DMS53 treated with DMSO at 0.1 percent for 48 hours (cell line): Measurements from ENCODE around the gene CPEB3.
"Not testable (repeated sequence)": the region's sequence is repeated elsewhere in the genome, so short reads cannot be mapped to it uniquely, and the experiment has no call there.

Experiments
- DNase-seq: peaks from one replicate; lab custom pipeline; 2025; ENCODE audit not compliant: unreplicated experiment; lab: John Stamatoyannopoulos, UW

CPEB3 gene

GRCh38 chr10:92149261-92149660 lies 141.6 kb downstream of the CPEB3 start:
- DNase-seq = no peak

GRCh38 chr10:92146781-92147180 lies 144.1 kb downstream of the CPEB3 start:
- no peak for DNase-seq

DNA sequence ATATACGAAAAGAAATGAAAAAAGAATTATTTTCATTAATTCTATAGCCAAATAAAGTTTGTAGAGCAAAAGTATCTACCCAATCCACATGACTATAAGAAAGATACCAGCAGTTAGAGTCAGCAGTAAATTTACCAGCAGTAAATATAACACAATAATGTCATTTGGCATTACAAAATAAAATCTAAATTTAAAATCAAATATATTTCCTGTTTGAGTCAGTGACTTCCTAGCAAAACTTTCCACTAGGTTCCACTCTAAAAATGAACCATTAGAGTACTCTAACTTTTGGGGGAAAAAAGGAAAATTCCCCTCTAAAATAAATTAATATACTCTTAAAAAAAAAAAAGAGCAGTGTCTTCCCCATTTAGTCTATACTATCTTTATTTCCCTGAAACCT lies 144.8 kb downstream of the CPEB3 start:
- no peak for DNase-seq

DNA sequence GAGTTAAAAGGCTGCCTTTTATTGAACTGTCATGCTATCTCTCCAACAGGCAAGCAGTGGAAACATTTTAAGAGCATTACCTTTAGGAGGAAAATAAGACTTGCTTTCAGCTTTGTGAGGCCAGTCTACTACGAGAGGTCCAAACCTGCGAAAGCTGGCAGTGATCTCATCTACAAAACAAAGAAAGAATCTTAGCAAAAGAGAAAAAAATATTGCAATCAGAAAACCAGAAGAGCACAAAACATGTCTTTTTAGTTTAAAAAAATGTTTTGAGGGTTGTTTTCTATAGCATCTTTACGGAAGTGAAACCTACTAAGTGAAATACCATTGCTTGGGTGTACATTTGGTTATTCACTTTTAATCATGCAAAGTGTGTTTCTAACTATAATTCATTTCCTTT lies 147.9 kb downstream of the CPEB3 start:
- no peak for DNase-seq

GRCh38 chr10:92142512-92142911 lies 148.4 kb downstream of the CPEB3 start:
- no peak for DNase-seq

- DNase-seq = not testable (repeated sequence)
Observed at GRCh38 chr10:92141147-92141546, 149.7 kb downstream of the CPEB3 start.

- not testable (repeated sequence) for DNase-seq
Observed at GRCh38 chr10:92134049-92134448, 156.8 kb downstream of the CPEB3 start.

DNA sequence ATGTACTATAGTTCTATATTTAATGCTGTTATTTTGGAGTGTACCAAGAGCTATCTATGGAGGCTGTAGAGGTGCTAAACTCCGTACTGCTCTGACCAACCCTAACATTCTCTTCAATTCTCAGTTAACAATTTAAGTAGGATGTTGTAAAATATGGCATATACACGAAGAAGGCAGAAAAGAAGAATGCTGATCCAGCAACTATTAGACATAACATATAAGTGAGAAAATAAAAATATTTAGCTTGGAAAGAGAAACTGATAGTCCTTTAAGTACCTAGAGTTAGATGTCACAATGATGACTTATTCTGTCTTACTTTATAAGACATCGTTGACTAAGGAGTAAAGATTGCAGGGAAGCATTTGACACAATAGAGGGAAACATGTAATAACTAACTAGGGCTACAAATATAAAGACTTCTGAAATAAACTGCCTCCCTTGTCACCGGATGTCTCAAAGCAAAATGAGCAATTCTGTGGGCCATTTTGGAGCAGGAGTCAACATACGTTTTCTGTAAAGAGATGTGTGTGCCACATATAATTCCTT lies 159.5 kb downstream of the CPEB3 start:
- no peak for DNase-seq

DNA sequence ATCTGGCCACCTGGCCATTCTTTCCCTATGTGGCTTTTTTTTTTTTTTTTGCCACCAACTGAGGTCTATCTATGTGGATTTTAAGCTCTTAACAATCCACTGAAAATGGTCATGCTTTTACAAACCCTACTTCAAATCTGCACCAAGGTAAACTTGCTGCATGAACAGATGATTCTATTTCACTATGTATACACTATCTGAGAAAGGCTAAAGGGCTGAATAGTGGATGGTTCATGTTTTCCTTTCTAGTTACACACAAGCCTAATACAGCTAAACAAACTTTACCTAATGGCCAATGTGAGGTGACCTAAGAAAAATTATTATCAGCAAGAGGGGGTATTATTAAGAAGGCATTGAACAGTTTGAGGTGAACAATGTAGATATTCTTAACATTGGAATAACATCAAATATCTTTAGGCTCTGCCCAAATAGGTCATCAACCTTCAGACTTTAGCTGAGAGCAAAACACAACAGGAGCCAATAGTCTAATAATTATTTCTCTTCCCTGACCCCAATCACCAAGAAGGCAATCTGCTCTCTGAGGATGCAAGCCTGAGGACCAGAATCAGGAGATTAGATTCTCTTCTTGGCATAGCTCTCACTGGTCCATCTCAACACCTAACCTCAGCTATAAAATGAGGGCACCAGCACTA lies 160.1 kb downstream of the CPEB3 start:
- DNase-seq = no peak

- DNase-seq = no peak
Observed at GRCh38 chr10:92126100-92126650, 164.7 kb downstream of the CPEB3 start.

- no peak for DNase-seq
Observed at GRCh38 chr10:92125144-92125543, 165.7 kb downstream of the CPEB3 start.

- no peak for DNase-seq
Observed at GRCh38 chr10:92124616-92125143, 166.2 kb downstream of the CPEB3 start.

- no peak for DNase-seq
Observed at GRCh38 chr10:92124020-92124419, 166.9 kb downstream of the CPEB3 start.

DNA sequence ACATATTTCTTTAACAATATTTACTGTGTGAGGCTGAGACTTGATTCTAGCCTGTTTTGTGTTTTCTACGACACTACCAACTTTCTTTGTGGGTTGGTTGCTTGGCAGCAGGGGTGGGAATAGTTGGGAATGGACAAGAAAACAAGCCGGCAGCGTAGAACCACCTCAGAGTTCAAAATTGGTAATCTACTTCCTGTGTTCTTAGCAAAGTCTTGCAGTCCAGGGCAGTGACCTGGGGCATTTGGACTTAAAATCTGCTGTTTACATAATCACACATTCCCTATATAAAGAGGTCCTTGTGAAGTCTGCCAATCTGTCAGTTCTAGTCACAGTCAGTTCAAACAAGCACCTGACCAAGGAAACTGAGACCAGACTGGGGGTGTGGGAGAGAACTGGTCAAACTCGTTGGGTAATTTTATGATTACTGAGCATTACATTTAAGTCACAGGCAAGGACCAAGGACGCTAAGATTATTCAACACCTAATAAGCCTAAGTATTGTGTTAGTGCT lies 167.9 kb downstream of the CPEB3 start:
- DNase-seq = peak; percentile 34

- DNase-seq = no peak
Observed at GRCh38 chr10:92121686-92122492, 169.0 kb downstream of the CPEB3 start.

GRCh38 chr10:92119340-92119739 lies 171.5 kb downstream of the CPEB3 start:
- DNase-seq = no peak

DNA sequence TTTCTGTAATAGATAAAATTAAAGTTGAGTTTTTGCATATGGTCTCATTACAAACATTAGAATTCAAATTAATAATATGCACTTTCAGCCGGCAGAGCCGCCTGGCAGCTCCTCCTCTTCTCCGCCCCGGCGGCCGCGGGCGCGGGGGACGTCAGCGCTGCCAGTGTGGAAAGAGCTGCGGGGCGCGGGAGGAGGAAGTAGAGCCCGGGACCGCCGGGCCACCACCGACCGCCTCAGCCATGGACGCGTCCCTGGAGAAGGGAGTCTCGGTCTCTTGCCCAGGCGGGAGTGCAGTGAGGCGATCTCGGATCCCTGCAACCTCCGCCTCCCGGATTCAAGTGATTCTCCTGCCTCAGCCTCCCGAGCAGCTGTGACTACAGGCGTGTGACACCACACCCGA lies 176.0 kb downstream of the CPEB3 start:
- DNase-seq = not testable (repeated sequence)

- no peak for DNase-seq
Observed at GRCh38 chr10:92113911-92114600, 176.8 kb downstream of the CPEB3 start.

DNA sequence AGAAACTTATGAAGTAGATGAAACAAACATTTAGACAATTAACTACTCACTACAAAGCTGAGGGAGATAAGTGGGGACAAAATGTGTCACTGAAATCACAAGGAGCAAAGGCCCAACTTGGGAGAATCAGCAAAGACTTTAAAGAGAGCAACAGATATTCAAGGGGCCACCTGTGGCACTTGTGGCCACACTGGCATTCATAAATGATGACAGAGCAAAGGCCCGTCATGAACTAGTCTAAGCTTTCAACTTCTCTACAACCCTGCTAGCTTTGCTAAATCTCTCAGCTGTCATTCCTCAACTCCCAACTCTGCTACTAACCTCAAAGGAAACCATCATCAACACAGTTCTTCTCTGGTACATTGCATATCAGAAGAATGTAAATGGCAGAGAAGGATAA lies 178.4 kb downstream of the CPEB3 start:
- DNase-seq = no peak

GRCh38 chr10:92111336-92111939 lies 179.4 kb downstream of the CPEB3 start:
- DNase-seq = no peak
